Measurements from ENCODE around the gene SSR4. TPM values are rescaled to one million over a fixed set of nuclear protein-coding genes. Genes with fewer than 3 reads are reported as not detected.

The SSR4 gene
- total and polyA plus RNA-seq, 12 donors = 162 to 1,349 (median 366) TPM

- TF ChIP-seq CTCF (IDR thresholded peaks at IDR 0.05) = no peak
- no peak for TF ChIP-seq POLR2A (IDR thresholded peaks at IDR 0.05)
- 90 to 97% (median 94%) methylated on average over 5 to 10 of the region's 10 CpGs for WGBS, 4 donors
- Histone ChIP-seq H3K27me3 (peaks cover 26% of the 10 kb centered on the region), H3K27ac (no peak overlapping the region), H3K4me3 (no peak overlapping the region), H3K4me1 (replicated peaks in 1 of 2) (no peaks in the 10 kb centered on the region), H3K36me3 (replicated peaks in 1 of 2) (no peaks in the 10 kb centered on the region), H3K9me3 (replicated peaks in 1 of 3) (no peaks in the 10 kb centered on the region)
- DNase-seq = no peak
- intact Hi-C loops (cut with DNase I) = no loop called here
Observed at GRCh38 chrX:153832728-153833127, 38.3 kb downstream of the SSR4 start.

GRCh38 chrX:153836921-153837320 is 42.5 kb downstream of the SSR4 start:
- peaks cover 39% of the 10 kb centered on the region for H3K27me3 ChIP-seq

GRCh38 chrX:153844509-153845082 is 50.1 kb downstream of the SSR4 start:
- no peaks in the 10 kb centered on the region for H3K36me3 ChIP-seq (replicated peaks in 1 of 2)
- WGBS, 4 donors = 15 to 38% (median 28%) methylated on average over 6 of the region's 6 CpGs
- DNase-seq = no peak
- no peak overlapping the region for H3K27ac ChIP-seq
- no peaks in the 10 kb centered on the region for H3K9me3 ChIP-seq (replicated peaks in 1 of 3)
- no peaks in the 10 kb centered on the region for H3K4me1 ChIP-seq (replicated peaks in 1 of 2)
- H3K27me3 ChIP-seq = peaks cover 60% of the 10 kb centered on the region
- no peak overlapping the region for H3K4me3 ChIP-seq
- intact Hi-C loops (cut with DNase I) = no loop called here
- TF ChIP-seq POLR2A (IDR thresholded peaks at IDR 0.05) (no peak), CTCF (IDR thresholded peaks at IDR 0.05) (no peak)

More at GRCh38 chrX:153836921-153837320, 42.5 kb downstream of the SSR4 start:
- no peak overlapping the region for H3K27ac ChIP-seq
- no peak for TF ChIP-seq CTCF (IDR thresholded peaks at IDR 0.05)
- no peak for TF ChIP-seq POLR2A (IDR thresholded peaks at IDR 0.05)
- H3K4me1 ChIP-seq (replicated peaks in 1 of 2) = no peaks in the 10 kb centered on the region
- 88 to 95% (median 91%) methylated on average over 6 of the region's 6 CpGs for WGBS, 4 donors
- DNase-seq = no peak
- no peaks in the 10 kb centered on the region for H3K36me3 ChIP-seq (replicated peaks in 1 of 2)
- H3K9me3 ChIP-seq (replicated peaks in 1 of 3) = no peaks in the 10 kb centered on the region
- no peak overlapping the region for H3K4me3 ChIP-seq
- intact Hi-C loops (cut with DNase I) = no loop called here

- WGBS, 4 donors = 30 to 52% (median 42%) methylated on average over 5 to 6 of the region's 6 CpGs
- H3K4me1 ChIP-seq (replicated peaks in 1 of 2) = no peaks in the 10 kb centered on the region
- H3K4me3 ChIP-seq = no peak overlapping the region
- no peaks in the 10 kb centered on the region for H3K36me3 ChIP-seq (replicated peaks in 1 of 2)
- intact Hi-C loops (cut with DNase I) = no loop called here
- H3K9me3 ChIP-seq (replicated peaks in 1 of 3) = no peaks in the 10 kb centered on the region
- TF ChIP-seq POLR2A (IDR thresholded peaks at IDR 0.05) (no peak), CTCF (IDR thresholded peaks at IDR 0.05) (no peak)
- no peak overlapping the region for H3K27ac ChIP-seq
- peaks cover 60% of the 10 kb centered on the region for H3K27me3 ChIP-seq
- DNase-seq = no peak
Observed at GRCh38 chrX:153845195-153845594, 50.7 kb downstream of the SSR4 start.

Data from adrenal gland (tissue), 12 donors.